ENCODE data around the gene NKAIN4.

NKAIN4 gene

DNA sequence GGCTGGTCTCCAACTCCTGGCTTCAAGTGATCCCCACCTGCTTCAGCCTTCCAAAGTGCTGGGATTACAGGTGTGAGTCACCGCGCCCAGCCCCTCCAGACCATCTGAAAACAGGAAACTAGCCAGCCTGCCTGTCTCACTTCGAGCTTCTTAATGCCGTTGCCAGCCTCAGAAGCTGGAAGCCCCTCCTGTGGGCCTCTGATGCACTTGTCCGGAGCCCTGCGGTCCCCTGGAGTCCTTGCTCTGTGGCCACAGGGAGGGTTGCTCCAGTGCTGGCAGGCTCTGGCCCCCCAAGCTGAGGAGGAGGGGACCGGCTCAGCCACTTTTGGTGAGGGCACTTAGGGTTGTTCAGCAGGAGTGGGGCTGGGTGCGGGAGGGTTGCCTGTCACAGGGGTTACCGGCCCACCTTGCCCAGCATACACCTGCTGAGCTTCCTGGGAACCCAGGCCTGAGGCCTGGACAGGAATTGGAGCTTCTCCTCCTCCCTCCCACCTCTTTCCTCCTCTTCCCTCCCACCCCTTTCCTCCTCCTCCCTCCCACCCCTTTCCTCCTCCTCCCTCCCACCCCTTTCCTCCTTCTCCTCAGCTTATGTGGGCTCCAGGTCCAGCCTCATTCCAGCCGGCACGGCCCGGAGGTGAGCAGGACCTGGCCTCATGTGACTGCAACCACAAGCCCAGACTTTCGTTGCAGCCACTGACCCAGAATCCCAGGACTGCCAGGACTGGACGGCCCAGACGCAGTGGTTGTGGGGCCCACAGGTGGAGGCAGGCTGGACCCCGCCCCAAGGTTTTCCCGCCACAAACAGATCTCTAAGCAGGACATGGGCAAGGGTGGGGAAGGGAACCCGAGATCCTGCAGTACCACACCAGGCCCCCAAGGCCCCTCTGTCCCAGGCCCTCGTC, 28.0 kb downstream of the NKAIN4 start:
- no peak for DNase-seq

DNA sequence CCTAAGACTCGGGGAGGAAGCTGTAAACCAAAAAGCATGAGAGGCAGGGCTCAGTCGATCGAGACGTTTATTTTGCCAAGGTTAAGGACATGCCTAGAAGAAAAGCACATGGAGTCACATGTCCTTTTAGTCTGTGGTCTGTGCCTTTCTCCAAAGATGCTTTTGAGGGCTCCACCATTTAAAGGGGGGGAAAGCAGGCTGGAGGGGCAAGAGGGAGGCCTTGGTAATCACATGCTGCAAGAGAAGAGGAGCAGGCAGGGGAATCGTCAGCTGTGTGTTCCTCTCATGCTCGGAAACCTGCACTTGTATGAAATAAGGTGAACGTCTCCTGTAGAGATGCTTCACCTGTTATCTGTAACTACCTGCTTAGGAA, 29.2 kb downstream of the NKAIN4 start:
- H3K27me3 Mint-ChIP-seq (ENCODE audit: low read depth, poor library complexity) = peaks cover 43% of the 10 kb centered on the region
- no peak overlapping the region for H3K4me3 Mint-ChIP-seq

More for the DNA sequence above, 28.0 kb downstream of the NKAIN4 start:
- Mint-ChIP-seq H3K9me3 (no peaks in the 10 kb centered on the region), H3K36me3 (ENCODE audit: low read depth) (no peaks in the 10 kb centered on the region), H3K4me1 (peaks cover 50% of the 10 kb centered on the region), H3K4me3 (no peak overlapping the region), H3K27ac (no peak overlapping the region), H3K27me3 (ENCODE audit: low read depth, poor library complexity) (peaks cover 37% of the 10 kb centered on the region)
- TF ChIP-seq, protein P1, sequence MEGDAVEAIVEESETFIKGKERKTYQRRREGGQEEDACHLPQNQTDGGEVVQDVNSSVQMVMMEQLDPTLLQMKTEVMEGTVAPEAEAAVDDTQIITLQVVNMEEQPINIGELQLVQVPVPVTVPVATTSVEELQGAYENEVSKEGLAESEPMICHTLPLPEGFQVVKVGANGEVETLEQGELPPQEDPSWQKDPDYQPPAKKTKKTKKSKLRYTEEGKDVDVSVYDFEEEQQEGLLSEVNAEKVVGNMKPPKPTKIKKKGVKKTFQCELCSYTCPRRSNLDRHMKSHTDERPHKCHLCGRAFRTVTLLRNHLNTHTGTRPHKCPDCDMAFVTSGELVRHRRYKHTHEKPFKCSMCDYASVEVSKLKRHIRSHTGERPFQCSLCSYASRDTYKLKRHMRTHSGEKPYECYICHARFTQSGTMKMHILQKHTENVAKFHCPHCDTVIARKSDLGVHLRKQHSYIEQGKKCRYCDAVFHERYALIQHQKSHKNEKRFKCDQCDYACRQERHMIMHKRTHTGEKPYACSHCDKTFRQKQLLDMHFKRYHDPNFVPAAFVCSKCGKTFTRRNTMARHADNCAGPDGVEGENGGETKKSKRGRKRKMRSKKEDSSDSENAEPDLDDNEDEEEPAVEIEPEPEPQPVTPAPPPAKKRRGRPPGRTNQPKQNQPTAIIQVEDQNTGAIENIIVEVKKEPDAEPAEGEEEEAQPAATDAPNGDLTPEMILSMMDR (IDR thresholded peaks at IDR 0.05) = no peak

DNA sequence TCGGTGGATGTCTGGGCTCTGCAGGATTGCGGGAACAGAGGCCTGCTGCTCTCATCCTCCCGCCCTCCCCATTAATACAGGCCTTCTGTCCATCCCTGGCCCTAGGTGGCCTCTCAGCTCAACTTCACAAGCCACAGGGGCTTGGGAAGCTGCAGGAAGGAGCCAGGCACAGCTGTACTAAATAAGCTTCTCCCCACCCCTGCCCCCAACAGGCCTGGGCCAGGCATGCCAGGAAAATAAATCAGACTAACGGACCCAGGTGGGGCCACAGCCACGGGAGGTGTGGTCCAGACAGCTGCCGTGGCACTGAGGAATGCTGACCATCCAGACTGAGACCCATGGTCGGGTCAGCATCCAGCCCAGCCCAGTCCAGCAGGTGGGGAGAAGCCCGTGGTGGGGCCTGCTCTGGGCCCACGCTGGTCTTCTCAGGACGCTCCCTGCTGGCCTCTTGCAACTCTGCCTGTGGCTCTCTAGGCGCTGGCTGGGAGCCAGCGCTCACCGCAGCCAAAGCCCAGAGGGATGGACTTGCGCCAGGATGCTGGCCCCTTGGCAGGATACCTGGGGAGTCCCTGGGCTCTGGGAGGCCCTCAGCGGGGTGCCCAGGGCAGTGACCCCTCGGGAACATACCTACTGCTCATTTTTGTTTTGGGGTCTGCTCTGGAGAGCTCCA, 29.7 kb downstream of the NKAIN4 start:
- Mint-ChIP-seq H3K4me3 (no peak overlapping the region), H3K27me3 (ENCODE audit: low read depth, poor library complexity) (peaks cover 48% of the 10 kb centered on the region), H3K27ac (no peak overlapping the region), H3K4me1 (peaks cover 32% of the 10 kb centered on the region), H3K9me3 (no peaks in the 10 kb centered on the region), H3K36me3 (ENCODE audit: low read depth) (no peaks in the 10 kb centered on the region)
- TF ChIP-seq, protein P1 (IDR thresholded peaks at IDR 0.05) = no peak
- no peak for DNase-seq

More for the DNA sequence above, 29.2 kb downstream of the NKAIN4 start:
- no peak for DNase-seq
- Mint-ChIP-seq H3K4me1 (peaks cover 37% of the 10 kb centered on the region), H3K36me3 (ENCODE audit: low read depth) (no peaks in the 10 kb centered on the region), H3K27ac (no peak overlapping the region), H3K9me3 (no peaks in the 10 kb centered on the region)
- TF ChIP-seq, protein P1 (IDR thresholded peaks at IDR 0.05) = no peak

DNA sequence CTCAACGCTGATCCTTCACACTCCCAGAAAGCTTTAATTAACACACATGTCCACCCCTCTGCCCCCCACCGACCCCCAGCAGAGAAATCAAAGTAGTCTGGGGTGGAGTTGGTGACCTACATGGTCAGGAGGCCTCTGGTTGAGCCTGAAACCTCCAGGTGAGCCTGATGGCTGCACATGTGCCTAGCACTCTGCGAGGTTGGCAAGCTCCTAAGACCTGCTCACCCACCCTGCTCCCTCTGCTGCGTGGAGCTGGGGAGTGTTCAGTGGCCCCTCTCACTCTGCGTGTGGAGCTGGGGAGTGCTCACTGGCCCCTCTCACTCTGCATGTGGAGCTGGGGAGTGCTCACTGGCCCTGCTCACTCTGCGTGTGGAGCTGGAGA, 30.4 kb downstream of the NKAIN4 start:
- H3K9me3 Mint-ChIP-seq = no peaks in the 10 kb centered on the region
- H3K4me3 Mint-ChIP-seq = no peak overlapping the region
- TF ChIP-seq, protein P1 (IDR thresholded peaks at IDR 0.05) = no peak
- DNase-seq = no peak
- H3K4me1 Mint-ChIP-seq = peaks cover 25% of the 10 kb centered on the region
- H3K27me3 Mint-ChIP-seq (ENCODE audit: low read depth, poor library complexity) = peaks cover 47% of the 10 kb centered on the region
- H3K27ac Mint-ChIP-seq = no peak overlapping the region
- no peaks in the 10 kb centered on the region for H3K36me3 Mint-ChIP-seq (ENCODE audit: low read depth)

DNA sequence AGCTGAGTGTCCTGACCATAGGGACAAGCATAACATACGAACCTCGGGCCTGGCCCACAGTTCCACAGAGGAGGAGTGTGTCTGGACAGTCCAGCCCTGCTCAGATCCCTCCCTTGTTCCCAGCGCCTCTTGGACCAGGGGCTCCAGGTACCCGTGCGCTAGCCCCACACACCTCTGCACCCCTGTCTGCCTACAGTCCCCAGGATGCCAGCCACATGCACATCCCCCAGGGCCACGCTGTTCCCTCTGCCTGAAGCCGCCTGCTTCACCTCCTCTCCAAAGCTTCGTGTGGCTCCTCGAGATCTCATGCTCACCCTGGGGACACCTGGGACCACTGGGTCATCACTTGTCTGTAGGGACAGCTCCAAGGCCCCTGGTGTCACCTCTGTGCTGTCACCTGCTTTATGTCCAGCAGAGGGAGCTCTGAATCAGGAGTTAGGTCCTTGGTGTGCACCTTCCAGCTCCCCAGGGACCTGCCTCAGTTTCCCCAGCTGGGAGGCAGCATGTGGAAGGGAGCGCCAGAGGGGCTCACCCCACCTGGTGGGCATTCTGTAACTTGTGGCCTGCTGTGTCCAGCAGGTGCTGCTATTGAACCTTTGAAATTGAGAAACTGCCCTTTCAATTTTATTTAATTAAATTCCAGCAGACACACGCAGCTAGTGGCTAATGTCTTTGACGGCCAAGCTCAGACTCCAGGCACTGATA, 31.0 kb downstream of the NKAIN4 start:
- Mint-ChIP-seq H3K4me3 (no peak overlapping the region), H3K27me3 (ENCODE audit: low read depth, poor library complexity) (peaks cover 47% of the 10 kb centered on the region), H3K27ac (no peak overlapping the region), H3K9me3 (no peaks in the 10 kb centered on the region), H3K36me3 (ENCODE audit: low read depth) (no peaks in the 10 kb centered on the region), H3K4me1 (peaks cover 21% of the 10 kb centered on the region)
- TF ChIP-seq, protein P1 (IDR thresholded peaks at IDR 0.05) = peak; percentile 76
- DNase-seq = peak; percentile 65

Measured in nephron progenitor cell (in vitro differentiated cells).